HG03039 (cell line): ENCODE measurements around the gene TOMM7.
A peak's percentile ranks its signal among the peaks of the same experiment; 100 is the strongest.
"Not testable (repeated sequence)": the region's sequence is repeated elsewhere in the genome, so short reads cannot be mapped to it uniquely, and the experiment has no call there.

Source experiments
- ATAC-seq: cut with Tn5 transposase; IDR thresholded peaks from one replicate; pipeline ENCODE4 v1.9.1; 2021; ENCODE audit warnings: mild to moderate bottlenecking, moderate library complexity; ENCODE audit not compliant: unreplicated experiment

TOMM7 gene

GRCh38 chr7:22854158-22855048, 31.8 kb upstream of the TOMM7 start:
- peak; percentile 85 for ATAC-seq

GRCh38 chr7:22853674-22854157, 31.1 kb upstream of the TOMM7 start:
- peak; percentile 18 for ATAC-seq

- no peak for ATAC-seq
Measured at GRCh38 chr7:22853138-22853537, 30.5 kb upstream of the TOMM7 start.

- no peak for ATAC-seq
Measured at GRCh38 chr7:22851145-22851544, 28.5 kb upstream of the TOMM7 start.

GRCh38 chr7:22850394-22850793, 27.7 kb upstream of the TOMM7 start:
- ATAC-seq, result not testable (repeated sequence)

- ATAC-seq, result no peak
Measured at GRCh38 chr7:22849662-22850061, 27.0 kb upstream of the TOMM7 start.

- ATAC-seq, result no peak
Measured at GRCh38 chr7:22849172-22849571, 26.5 kb upstream of the TOMM7 start.

- ATAC-seq, result no peak
Measured at GRCh38 chr7:22846961-22847360, 24.3 kb upstream of the TOMM7 start.

GRCh38 chr7:22845221-22845834, 22.7 kb upstream of the TOMM7 start:
- no peak for ATAC-seq

GRCh38 chr7:22843681-22844309, 21.1 kb upstream of the TOMM7 start:
- no peak for ATAC-seq

- ATAC-seq, result no peak
Measured at GRCh38 chr7:22842973-22843372, 20.3 kb upstream of the TOMM7 start.

GRCh38 chr7:22842383-22842941, 19.8 kb upstream of the TOMM7 start:
- no peak for ATAC-seq

GRCh38 chr7:22841954-22842353, 19.3 kb upstream of the TOMM7 start:
- ATAC-seq, result no peak

GRCh38 chr7:22837308-22837707, 14.7 kb upstream of the TOMM7 start:
- no peak for ATAC-seq

- not testable (repeated sequence) for ATAC-seq
Measured at GRCh38 chr7:22836506-22836905, 13.9 kb upstream of the TOMM7 start.

GRCh38 chr7:22833957-22834356, 11.3 kb upstream of the TOMM7 start:
- ATAC-seq, result no peak

GRCh38 chr7:22833113-22833855, 10.6 kb upstream of the TOMM7 start:
- no peak for ATAC-seq

- ATAC-seq, result no peak
Measured at GRCh38 chr7:22832401-22832800, 9.8 kb upstream of the TOMM7 start.

GRCh38 chr7:22831602-22832305, 9.1 kb upstream of the TOMM7 start:
- no peak for ATAC-seq

GRCh38 chr7:22827563-22827962, 4.9 kb upstream of the TOMM7 start:
- ATAC-seq, result no peak
